K562 (cell line): ENCODE measurements around the gene RNF40. TPM values are rescaled to one million over a fixed set of nuclear protein-coding genes. Genes with fewer than 3 reads are reported as not detected.

Experiments
- HDAC1 ChIP-seq, 2 experiments: fragments of 450-650 bp; IDR thresholded peaks; 2 replicates each; pipeline ENCODE4 v1.6.1; 2016 to 2017; ENCODE audit warnings: inconsistent platforms in 1 of 2, mild to moderate bottlenecking in 1 of 2, moderate library complexity in 1 of 2
- HNRNPUL1 ChIP-seq: fragments of 200-400 bp; formaldehyde crosslinking; IDR thresholded peaks from 2 replicates; pipeline ENCODE4 v1.6.1; 2017; ENCODE audit warnings: low read length
- SIN3A ChIP-seq, 2 experiments: fragments of 150-350 bp in 1 of 2; IDR thresholded peaks; 2 replicates each; pipeline ENCODE4 v1.6.1; 2011 to 2016; ENCODE audit warnings: borderline replicate concordance in 2 of 2, low read depth in 2 of 2, low read length in 2 of 2, mild to moderate bottlenecking in 2 of 2, moderate library complexity in 2 of 2; ENCODE audit not compliant: control insufficient read depth in 1 of 2
- SMARCE1 ChIP-seq: fragments of 450-650 bp; IDR thresholded peaks from 2 replicates; pipeline ENCODE4 v1.7.1; 2016; ENCODE audit warnings: mild to moderate bottlenecking
- ZNF589 ChIP-seq: fragments of 200-800 bp; sonication (Bioruptor generic); IDR thresholded peaks from 2 replicates; pipeline ENCODE4 v1.6.1; 2016; ENCODE audit warnings: low read depth, missing genetic modification characterization, missing compliant biosample characterization
- polyA plus RNA-seq, 8 experiments: library from polyadenylated mRNA; depleted of rRNA in 4 of 8; stranded (reverse) in 5 of 8; unstranded in 3 of 8; fragments of >200 nt; fragmentation: Nextera tagmentation in 2 of 8; fragmentation: Illumina TruSeq in 1 of 8; extraction: Ambion mirVana in 2 of 8; extraction: Trizol in 1 of 8; gene quantifications; 2 replicates each; pipeline versions ENCODE4 v1.2.1 to v1.2.3, GENCODE V29; 2011 to 2014; ENCODE audit warnings: inconsistent platforms in 1 of 8, missing spikeins in 1 of 8
- total RNA-seq, 7 experiments: library from RNA; depleted of rRNA in 6 of 7; stranded (reverse); fragments of >200 nt in 6 of 7; fragmentation: Illumina TruSeq in 2 of 7; extraction: Trizol in 2 of 7; gene quantifications; 2 replicates each; pipeline versions ENCODE4 v1.2.1 to v1.2.3, GENCODE V29; 2011 to 2021; ENCODE audit warnings: low replicate concordance in 1 of 7
- TF ChIP-seq, protein P1 (sequence below): fragments of 450-650 bp; formaldehyde crosslinking; IDR thresholded peaks from 2 replicates; pipeline ENCODE4 v1.4.0; 2020; ENCODE audit warnings: mild to moderate bottlenecking, moderate library complexity
- TF ChIP-seq, protein P2 (sequence below): fragments of 450-650 bp; formaldehyde crosslinking; IDR thresholded peaks from 2 replicates; pipeline ENCODE4 v1.4.0; 2022; ENCODE audit warnings: missing genetic modification characterization
- TF ChIP-seq, protein P3 (sequence below): fragments of 250-450 bp; sonication (Bioruptor Pico); IDR thresholded peaks from 2 replicates; pipeline ENCODE4 v1.4.0; 2020; ENCODE audit warnings: borderline replicate concordance
- TF ChIP-seq, protein P4 (sequence below): sonication (generic); formaldehyde crosslinking; IDR thresholded peaks from 2 replicates; pipeline ENCODE4 v1.8.0; 2023; ENCODE audit warnings: missing genetic modification reagents, mild to moderate bottlenecking, borderline replicate concordance
- TF ChIP-seq, protein P5 (sequence below): fragments of 200-800 bp; sonication (Bioruptor generic); IDR thresholded peaks from 2 replicates; pipeline ENCODE4 v1.6.1; 2017; ENCODE audit warnings: missing genetic modification characterization, missing compliant biosample characterization
- TF ChIP-seq, protein P6 (sequence below): fragments of 450-650 bp; IDR thresholded peaks from 2 replicates; pipeline ENCODE4 v1.6.1; 2017; ENCODE audit warnings: antibody characterized with exemption

Gene RNF40
- total and polyA plus RNA-seq, 9 of the 15 experiments (the other 6 are each of a cell fraction or from before 2014, with no cell fraction given) = 6.2 to 129 (median 81.5) TPM

DNA sequence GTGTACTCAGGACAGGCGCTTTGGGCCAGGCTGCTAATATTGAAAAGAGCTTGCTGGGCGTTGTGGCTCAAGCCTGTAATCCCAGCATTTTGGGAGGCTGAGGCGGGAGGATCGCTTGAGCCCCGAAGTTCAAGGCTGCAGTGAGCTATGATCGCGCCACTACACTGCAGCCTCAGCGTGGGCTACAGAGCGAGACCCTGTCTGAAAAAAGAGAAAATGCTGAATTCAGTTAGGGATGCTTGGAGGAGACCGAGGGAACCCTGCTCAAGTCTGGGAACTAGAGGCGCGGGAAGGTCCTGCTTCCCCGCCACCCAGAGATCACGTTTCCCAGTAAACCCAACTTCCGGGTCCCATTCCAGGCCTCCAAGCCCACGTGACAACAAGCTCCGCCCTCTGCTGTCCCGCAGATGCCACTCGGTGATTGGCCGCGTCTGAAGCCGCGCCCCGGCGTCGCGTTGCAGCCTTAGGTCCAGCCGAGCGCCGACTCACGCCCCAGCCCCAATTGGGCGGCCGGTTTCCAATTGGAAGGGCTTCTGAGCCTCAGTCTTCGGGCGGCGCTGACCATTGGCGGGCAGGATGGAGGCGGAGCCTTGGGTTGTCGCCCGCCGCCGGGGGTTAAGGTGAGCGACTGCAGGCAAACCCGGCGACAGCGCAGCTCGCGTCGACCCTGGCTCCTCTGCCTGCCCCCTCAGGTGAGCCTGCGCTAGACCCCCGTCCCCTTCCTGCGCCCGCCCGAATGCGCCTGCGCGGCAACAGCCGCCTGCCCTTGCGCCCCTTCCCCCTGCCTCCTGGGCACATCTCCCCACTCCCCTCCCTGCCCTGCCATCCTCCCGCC is 14.1 kb upstream of the RNF40 start, which contains the start of gene PHKG2 (continued):
- TF ChIP-seq, protein P1, sequence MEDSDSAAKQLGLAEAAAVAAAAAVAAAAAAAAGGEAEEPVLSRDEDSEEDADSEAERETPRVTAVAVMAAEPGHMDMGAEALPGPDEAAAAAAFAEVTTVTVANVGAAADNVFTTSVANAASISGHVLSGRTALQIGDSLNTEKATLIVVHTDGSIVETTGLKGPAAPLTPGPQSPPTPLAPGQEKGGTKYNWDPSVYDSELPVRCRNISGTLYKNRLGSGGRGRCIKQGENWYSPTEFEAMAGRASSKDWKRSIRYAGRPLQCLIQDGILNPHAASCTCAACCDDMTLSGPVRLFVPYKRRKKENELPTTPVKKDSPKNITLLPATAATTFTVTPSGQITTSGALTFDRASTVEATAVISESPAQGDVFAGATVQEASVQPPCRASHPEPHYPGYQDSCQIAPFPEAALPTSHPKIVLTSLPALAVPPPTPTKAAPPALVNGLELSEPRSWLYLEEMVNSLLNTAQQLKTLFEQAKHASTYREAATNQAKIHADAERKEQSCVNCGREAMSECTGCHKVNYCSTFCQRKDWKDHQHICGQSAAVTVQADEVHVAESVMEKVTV (CRISPR knock-in tag) = no peak
- TF ChIP-seq, protein P2, sequence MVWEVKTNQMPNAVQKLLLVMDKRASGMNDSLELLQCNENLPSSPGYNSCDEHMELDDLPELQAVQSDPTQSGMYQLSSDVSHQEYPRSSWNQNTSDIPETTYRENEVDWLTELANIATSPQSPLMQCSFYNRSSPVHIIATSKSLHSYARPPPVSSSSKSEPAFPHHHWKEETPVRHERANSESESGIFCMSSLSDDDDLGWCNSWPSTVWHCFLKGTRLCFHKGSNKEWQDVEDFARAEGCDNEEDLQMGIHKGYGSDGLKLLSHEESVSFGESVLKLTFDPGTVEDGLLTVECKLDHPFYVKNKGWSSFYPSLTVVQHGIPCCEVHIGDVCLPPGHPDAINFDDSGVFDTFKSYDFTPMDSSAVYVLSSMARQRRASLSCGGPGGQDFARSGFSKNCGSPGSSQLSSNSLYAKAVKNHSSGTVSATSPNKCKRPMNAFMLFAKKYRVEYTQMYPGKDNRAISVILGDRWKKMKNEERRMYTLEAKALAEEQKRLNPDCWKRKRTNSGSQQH (CRISPR knock-in tag) = no peak
- TF ChIP-seq, protein P3, sequence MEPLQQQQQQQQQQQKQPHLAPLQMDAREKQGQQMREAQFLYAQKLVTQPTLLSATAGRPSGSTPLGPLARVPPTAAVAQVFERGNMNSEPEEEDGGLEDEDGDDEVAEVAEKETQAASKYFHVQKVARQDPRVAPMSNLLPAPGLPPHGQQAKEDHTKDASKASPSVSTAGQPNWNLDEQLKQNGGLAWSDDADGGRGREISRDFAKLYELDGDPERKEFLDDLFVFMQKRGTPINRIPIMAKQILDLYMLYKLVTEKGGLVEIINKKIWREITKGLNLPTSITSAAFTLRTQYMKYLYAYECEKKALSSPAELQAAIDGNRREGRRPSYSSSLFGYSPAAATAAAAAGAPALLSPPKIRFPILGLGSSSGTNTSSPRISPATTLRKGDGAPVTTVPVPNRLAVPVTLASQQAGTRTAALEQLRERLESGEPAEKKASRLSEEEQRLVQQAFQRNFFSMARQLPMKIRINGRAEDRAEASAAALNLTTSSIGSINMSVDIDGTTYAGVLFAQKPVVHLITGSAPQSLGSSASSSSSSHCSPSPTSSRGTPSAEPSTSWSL (CRISPR knock-in tag) = no peak
- TF ChIP-seq HDAC1 (IDR thresholded peaks at IDR 0.05) (peak in 1 of 2 experiments; percentile 68; a peak in 2 of 4 replicates), SMARCE1 (no peak), HNRNPUL1 (no peak), SIN3A (IDR thresholded peaks at IDR 0.05; ENCODE audit: borderline replicate concordance in 2 of 2, control insufficient read depth in 1 of 2, low read depth in 2 of 2, low read length in 2 of 2) (peak; percentile 77 to 81; a peak in 1 of 4 replicates), ZNF589 (no peak)
- TF ChIP-seq, protein P4, sequence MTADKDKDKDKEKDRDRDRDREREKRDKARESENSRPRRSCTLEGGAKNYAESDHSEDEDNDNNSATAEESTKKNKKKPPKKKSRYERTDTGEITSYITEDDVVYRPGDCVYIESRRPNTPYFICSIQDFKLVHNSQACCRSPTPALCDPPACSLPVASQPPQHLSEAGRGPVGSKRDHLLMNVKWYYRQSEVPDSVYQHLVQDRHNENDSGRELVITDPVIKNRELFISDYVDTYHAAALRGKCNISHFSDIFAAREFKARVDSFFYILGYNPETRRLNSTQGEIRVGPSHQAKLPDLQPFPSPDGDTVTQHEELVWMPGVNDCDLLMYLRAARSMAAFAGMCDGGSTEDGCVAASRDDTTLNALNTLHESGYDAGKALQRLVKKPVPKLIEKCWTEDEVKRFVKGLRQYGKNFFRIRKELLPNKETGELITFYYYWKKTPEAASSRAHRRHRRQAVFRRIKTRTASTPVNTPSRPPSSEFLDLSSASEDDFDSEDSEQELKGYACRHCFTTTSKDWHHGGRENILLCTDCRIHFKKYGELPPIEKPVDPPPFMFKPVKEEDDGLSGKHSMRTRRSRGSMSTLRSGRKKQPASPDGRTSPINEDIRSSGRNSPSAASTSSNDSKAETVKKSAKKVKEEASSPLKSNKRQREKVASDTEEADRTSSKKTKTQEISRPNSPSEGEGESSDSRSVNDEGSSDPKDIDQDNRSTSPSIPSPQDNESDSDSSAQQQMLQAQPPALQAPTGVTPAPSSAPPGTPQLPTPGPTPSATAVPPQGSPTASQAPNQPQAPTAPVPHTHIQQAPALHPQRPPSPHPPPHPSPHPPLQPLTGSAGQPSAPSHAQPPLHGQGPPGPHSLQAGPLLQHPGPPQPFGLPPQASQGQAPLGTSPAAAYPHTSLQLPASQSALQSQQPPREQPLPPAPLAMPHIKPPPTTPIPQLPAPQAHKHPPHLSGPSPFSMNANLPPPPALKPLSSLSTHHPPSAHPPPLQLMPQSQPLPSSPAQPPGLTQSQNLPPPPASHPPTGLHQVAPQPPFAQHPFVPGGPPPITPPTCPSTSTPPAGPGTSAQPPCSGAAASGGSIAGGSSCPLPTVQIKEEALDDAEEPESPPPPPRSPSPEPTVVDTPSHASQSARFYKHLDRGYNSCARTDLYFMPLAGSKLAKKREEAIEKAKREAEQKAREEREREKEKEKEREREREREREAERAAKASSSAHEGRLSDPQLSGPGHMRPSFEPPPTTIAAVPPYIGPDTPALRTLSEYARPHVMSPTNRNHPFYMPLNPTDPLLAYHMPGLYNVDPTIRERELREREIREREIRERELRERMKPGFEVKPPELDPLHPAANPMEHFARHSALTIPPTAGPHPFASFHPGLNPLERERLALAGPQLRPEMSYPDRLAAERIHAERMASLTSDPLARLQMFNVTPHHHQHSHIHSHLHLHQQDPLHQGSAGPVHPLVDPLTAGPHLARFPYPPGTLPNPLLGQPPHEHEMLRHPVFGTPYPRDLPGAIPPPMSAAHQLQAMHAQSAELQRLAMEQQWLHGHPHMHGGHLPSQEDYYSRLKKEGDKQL = no peak
- TF ChIP-seq, protein P5, sequence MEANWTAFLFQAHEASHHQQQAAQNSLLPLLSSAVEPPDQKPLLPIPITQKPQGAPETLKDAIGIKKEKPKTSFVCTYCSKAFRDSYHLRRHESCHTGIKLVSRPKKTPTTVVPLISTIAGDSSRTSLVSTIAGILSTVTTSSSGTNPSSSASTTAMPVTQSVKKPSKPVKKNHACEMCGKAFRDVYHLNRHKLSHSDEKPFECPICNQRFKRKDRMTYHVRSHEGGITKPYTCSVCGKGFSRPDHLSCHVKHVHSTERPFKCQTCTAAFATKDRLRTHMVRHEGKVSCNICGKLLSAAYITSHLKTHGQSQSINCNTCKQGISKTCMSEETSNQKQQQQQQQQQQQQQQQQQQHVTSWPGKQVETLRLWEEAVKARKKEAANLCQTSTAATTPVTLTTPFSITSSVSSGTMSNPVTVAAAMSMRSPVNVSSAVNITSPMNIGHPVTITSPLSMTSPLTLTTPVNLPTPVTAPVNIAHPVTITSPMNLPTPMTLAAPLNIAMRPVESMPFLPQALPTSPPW = peak; percentile 64
- TF ChIP-seq, protein P6, sequence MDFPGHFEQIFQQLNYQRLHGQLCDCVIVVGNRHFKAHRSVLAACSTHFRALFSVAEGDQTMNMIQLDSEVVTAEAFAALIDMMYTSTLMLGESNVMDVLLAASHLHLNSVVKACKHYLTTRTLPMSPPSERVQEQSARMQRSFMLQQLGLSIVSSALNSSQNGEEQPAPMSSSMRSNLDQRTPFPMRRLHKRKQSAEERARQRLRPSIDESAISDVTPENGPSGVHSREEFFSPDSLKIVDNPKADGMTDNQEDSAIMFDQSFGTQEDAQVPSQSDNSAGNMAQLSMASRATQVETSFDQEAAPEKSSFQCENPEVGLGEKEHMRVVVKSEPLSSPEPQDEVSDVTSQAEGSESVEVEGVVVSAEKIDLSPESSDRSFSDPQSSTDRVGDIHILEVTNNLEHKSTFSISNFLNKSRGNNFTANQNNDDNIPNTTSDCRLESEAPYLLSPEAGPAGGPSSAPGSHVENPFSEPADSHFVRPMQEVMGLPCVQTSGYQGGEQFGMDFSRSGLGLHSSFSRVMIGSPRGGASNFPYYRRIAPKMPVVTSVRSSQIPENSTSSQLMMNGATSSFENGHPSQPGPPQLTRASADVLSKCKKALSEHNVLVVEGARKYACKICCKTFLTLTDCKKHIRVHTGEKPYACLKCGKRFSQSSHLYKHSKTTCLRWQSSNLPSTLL = no peak
